GM06990 (cell line): Measurements from ENCODE around the gene NNMT.

Source experiments
- DNase-seq: peaks from one replicate; pipeline ENCODE4 v3.0.0-alpha.2; 2011; ENCODE audit not compliant: insufficient read length; ENCODE audit errors: extremely low read depth
- H3K27me3 ChIP-seq: replicated peaks from 2 replicates; pipeline ENCODE4 v1.6.0; 2011; ENCODE audit warnings: low read length; ENCODE audit not compliant: control insufficient read depth, insufficient read depth
- H3K36me3 ChIP-seq: 2 replicates; pipeline ENCODE4 v1.5.1; 2011; ENCODE audit warnings: low read length; ENCODE audit not compliant: control insufficient read depth, insufficient read depth
- H3K4me3 ChIP-seq: replicated peaks from 2 replicates; pipeline ENCODE4 v1.5.1; 2011; ENCODE audit warnings: low read depth, mild to moderate bottlenecking, control low read depth, low read length
- TF ChIP-seq, protein P1 (sequence below): IDR thresholded peaks from 2 replicates; pipeline ENCODE4 v1.5.1; 2011; ENCODE audit warnings: low read length, control low read depth, mild to moderate bottlenecking, inconsistent platforms; ENCODE audit not compliant: insufficient read depth, poor library complexity, severe bottlenecking

Gene NNMT

DNA sequence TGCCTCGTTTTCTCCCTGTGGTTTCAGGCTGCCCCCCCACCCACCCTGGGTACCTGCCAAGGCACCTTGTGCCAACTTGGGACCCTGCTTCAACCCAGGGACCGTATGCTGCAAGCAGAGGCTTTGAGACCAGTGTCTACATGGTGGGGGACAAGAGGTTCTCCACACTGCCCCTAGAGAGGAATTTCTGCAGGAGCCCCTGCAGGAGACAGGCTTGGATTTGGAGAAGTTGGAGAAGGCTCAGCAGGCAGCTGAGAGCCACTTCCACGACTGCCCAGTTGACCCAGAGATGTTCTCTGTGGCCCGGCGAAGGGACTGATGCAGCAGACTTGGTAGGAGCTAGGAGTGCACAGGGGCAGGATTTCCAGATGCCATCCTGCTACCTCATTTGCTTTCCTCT is 20.1 kb upstream of the NNMT start:
- TF ChIP-seq, protein P1, sequence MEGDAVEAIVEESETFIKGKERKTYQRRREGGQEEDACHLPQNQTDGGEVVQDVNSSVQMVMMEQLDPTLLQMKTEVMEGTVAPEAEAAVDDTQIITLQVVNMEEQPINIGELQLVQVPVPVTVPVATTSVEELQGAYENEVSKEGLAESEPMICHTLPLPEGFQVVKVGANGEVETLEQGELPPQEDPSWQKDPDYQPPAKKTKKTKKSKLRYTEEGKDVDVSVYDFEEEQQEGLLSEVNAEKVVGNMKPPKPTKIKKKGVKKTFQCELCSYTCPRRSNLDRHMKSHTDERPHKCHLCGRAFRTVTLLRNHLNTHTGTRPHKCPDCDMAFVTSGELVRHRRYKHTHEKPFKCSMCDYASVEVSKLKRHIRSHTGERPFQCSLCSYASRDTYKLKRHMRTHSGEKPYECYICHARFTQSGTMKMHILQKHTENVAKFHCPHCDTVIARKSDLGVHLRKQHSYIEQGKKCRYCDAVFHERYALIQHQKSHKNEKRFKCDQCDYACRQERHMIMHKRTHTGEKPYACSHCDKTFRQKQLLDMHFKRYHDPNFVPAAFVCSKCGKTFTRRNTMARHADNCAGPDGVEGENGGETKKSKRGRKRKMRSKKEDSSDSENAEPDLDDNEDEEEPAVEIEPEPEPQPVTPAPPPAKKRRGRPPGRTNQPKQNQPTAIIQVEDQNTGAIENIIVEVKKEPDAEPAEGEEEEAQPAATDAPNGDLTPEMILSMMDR: no peak
- Histone ChIP-seq H3K36me3 (no peaks in the 10 kb centered on the region), H3K27me3 (no peaks in the 10 kb centered on the region; the same call in 1 of the 2 replicates), H3K4me3 (no peak overlapping the region)
- no peak for DNase-seq

DNA sequence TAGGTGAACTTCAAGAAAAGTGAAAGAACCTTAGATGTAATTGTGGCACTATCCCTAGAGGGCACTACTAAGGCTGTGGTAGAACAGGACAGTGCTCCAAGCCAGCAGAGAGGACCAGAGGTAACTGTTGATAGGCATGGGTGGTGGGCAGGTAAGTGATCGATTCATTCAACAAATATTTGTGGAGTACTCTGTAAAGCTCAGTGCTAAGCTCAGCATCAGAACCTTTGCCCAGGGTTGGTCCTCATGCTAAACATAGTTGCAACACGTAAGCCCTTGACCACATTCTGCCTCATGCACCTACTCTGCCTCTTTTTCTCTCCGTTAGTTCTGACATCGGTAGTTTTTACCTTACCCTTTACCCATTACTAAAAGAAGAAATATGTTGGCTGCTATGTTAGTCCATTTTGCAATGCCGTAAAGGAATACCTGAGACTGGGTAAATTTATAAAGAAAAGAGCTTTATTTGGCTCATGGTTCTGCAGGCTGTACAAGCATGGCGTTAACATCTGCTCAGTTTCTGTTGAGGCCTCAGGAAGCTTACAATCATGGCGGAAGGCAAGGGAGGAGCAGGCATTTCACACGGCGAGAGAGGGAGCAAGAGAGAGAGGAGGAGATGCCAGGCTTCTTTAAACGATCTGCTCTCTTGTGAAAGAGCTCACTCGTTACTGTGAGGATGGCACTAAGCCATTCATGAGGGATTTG is 18.4 kb upstream of the NNMT start:
- DNase-seq: no peak
- no peaks in the 10 kb centered on the region for H3K36me3 ChIP-seq
- TF ChIP-seq, protein P1: no peak
- H3K4me3 ChIP-seq: no peak overlapping the region
- H3K27me3 ChIP-seq: no peaks in the 10 kb centered on the region; the same call in 1 of the 2 replicates

DNA sequence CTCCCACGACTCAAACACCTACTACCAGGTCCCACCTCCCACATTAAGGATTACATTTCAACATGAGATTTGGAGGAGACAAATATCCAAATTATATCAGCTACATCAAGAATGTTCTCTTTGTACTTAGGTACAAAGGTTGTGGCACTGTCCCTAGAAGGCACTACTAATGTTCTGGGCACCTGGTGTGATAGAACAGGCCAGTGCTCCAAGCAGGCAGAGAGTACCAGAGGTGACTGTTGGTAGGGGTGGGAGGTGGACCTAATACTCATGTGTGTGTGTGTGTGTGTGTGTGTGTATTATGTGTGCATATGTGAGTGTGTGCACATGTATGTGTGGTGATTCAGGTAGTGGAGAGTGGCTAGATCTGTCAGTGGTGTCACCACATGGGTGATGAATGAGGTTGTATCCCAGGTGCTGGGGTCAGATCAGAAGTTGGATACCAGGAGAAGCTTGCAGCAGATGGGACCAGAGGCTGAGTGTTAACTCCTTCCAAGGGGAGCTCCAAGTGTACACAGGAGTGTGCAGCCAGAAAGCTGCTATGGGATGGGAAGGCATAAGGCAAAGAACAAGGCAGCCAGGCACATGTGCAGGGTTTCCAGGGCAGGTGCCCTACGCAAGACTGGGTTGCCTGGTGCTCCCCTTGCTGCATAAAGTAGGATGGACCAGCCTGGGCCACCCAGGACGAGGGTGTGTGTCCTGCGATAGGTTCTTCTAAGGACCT is 17.7 kb upstream of the NNMT start:
- no peak for DNase-seq
- no peaks in the 10 kb centered on the region; the same call in 1 of the 2 replicates for H3K27me3 ChIP-seq
- H3K4me3 ChIP-seq: no peak overlapping the region
- TF ChIP-seq, protein P1: no peak
- no peaks in the 10 kb centered on the region for H3K36me3 ChIP-seq

DNA sequence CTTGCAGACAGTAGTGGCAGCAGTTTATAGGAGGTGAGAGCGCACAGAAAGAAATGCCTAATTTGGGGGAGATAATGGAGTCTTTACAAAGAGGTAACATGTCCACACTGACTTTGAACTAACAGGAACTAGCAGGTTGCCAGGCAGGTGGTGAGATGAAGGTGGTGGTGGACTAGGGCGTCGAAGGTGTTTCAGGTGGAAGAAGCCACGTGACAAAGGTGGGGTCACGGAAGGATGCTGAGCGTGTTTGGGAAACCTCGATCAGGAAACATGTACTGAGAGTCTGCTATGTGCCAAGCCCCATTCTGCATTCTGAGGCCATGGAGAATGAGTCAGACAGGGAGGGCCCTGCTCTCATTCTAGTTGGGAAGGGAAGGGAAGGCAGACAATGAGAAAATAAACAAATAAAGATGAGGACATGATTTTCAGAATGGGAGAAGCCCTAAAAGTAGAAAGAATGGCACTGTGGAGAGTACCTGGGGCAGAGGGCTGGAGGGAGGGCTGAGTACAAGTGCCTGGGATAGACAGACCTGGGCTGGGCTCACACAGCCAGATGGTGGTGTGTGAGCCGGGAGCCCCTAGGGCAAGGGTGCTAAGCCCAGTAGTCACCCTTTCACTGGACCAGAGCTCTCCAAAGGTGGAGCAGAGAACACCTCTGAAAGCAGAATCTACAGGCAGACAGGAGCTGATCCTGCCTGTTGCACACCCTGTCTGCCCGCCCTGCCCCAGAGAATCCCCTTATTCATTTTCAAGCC is 16.2 kb upstream of the NNMT start:
- TF ChIP-seq, protein P1: no peak
- Histone ChIP-seq H3K36me3 (no peaks in the 10 kb centered on the region), H3K27me3 (no peaks in the 10 kb centered on the region; the same call in none of the 2 replicates), H3K4me3 (no peak overlapping the region)
- no peak for DNase-seq

DNA sequence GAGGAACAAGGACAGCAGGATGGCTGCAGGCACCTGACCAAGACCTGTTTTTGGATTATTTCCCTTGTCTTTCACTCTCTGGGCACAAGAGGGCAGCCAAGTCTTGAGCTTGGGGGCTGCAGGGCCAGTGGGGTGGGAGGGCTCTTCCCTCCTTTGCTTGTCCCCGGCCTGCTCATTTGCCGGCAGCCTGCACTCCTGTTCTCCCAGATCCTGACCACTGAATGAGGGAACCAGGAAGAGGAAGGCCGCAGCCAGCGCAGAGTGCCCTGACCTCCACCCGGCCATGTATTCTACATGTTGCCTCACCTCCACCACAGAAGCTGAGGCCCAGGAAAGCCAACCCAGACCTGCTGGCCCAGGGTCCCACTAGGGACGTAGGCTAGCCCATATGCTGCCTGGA is 15.5 kb upstream of the NNMT start:
- no peak overlapping the region for H3K4me3 ChIP-seq
- H3K27me3 ChIP-seq: no peaks in the 10 kb centered on the region; the same call in none of the 2 replicates
- no peak for DNase-seq
- H3K36me3 ChIP-seq: no peaks in the 10 kb centered on the region
- TF ChIP-seq, protein P1: peak; percentile 41
